Body of pancreas (tissue), 4 donors: Measurements from ENCODE around the gene WDR37.

Experiments used
- POLR2A ChIP-seq, 3 donors: fragments of 450-650 bp; IDR thresholded peaks; one replicate each; pipeline ENCODE4 v1.6.1; 2016; ENCODE audit warnings: antibody characterized with exemption in 3 of 3, mild to moderate bottlenecking in 2 of 3
- TF ChIP-seq, protein P1 (sequence below), 7 experiments: fragments of 450-650 bp in 4 of 7; fragments of 200-600 bp in 3 of 7; sonication (generic) in 3 of 7; IDR thresholded peaks; one replicate each; pipeline ENCODE4 v1.5.1; 2016 to 2019; ENCODE audit warnings: antibody characterized with exemption in 7 of 7

DNA sequence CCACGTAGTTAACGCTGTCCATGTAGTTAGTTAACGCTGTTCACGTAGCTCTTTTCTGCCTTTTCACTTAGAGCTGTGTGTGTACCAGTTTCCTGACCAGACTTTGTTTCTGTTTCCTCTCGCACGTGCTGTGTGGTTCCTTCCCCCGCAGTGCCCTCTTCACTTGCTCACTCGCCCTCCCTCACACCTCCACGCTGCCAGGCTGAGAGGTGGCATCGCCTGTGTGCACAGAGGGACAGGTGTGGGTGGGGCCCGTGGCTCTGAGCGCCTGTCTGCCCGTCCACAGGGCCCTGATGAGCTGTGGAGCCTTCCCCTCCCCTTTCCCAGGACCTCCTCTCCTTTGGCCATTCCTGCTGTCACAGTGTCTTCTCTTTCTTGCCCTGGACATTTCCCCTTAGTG is 30.6 kb downstream of the WDR37 start:
- TF ChIP-seq, protein P1, sequence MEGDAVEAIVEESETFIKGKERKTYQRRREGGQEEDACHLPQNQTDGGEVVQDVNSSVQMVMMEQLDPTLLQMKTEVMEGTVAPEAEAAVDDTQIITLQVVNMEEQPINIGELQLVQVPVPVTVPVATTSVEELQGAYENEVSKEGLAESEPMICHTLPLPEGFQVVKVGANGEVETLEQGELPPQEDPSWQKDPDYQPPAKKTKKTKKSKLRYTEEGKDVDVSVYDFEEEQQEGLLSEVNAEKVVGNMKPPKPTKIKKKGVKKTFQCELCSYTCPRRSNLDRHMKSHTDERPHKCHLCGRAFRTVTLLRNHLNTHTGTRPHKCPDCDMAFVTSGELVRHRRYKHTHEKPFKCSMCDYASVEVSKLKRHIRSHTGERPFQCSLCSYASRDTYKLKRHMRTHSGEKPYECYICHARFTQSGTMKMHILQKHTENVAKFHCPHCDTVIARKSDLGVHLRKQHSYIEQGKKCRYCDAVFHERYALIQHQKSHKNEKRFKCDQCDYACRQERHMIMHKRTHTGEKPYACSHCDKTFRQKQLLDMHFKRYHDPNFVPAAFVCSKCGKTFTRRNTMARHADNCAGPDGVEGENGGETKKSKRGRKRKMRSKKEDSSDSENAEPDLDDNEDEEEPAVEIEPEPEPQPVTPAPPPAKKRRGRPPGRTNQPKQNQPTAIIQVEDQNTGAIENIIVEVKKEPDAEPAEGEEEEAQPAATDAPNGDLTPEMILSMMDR (IDR thresholded peaks at IDR 0.05) = no peak
- no peak for TF ChIP-seq POLR2A (IDR thresholded peaks at IDR 0.05)
